Measurements from ENCODE around the gene TRPM2. TPM values are rescaled to one million over a fixed set of nuclear protein-coding genes. Genes with fewer than 3 reads are reported as not detected.

Gene TRPM2
- total and polyA plus RNA-seq, 2 of the 13 experiments (the other 11 are each of a cell fraction or from before 2014, with no cell fraction given): 0.07 to 0.20 TPM

GRCh38 chr21:44441041-44441400 lies 87.6 kb downstream of the TRPM2 start:
- ATAC-seq (no peak), DNase-seq (ENCODE audit: low spot score) (no peak), FAIRE-seq (no peak)
- no peaks in the 10 kb centered on the region for H4K20me1 ChIP-seq (ENCODE audit: insufficient read depth, low read length)
- H3K9ac ChIP-seq (ENCODE audit: insufficient read depth, low read depth, low read length): no peak overlapping the region
- H3K27ac ChIP-seq (ENCODE audit: extremely low read length, insufficient read depth, low read length): no peak overlapping the region
- peaks cover 52% of the 10 kb centered on the region for H3K4me1 ChIP-seq (ENCODE audit: insufficient read depth, low read length)
- WGBS (ENCODE audit: low lambda C conversion rate): 17% methylated on average over 1 of the region's 10 CpGs
- H3K4me2 ChIP-seq (ENCODE audit: low read depth, low read length): no peak overlapping the region; the same call in 1 of the 2 replicates
- ChIA-PET POLR2A (interaction anchor here (2.4 kb wide), 1 partner anchor 14 kb away, joined by 5 read pairs; the partner anchor contains the start of gene LRRC3), CTCF (ENCODE audit: low intra/inter-chr PET ratio, low total read pairs) (no interaction called here)
- in situ Hi-C loops (cut with HindIII; ENCODE audit: extremely low pct_ligation_motif_present, low pct_unique_long_range_greater_than_20kb) (loop anchor here (5.0 kb wide), 1 partner anchor 41 kb away; no protein-coding TSS in a partner anchor), intact Hi-C loops (cut with micrococcal nuclease; ENCODE audit: unreplicated experiment) (no loop called here)
- no peaks in the 10 kb centered on the region for H3K36me3 ChIP-seq (replicated peaks in 1 of 2; ENCODE audit: control insufficient read depth in 1 of 2, insufficient read depth in 2 of 2, low read length in 2 of 2)
- TF ChIP-seq ZNF343 (CRISPR knock-in tag; IDR thresholded peaks at IDR 0.05) (no peak), ZNF564 (CRISPR knock-in tag; IDR thresholded peaks at IDR 0.05) (no peak), AKNA (CRISPR knock-in tag; IDR thresholded peaks at IDR 0.05; ENCODE audit: borderline replicate concordance) (no peak), ZNF770 (CRISPR knock-in tag; IDR thresholded peaks at IDR 0.05) (peak; percentile 4; the same call in 1 of the 2 replicates)
- TF ChIP-seq, protein P1, sequence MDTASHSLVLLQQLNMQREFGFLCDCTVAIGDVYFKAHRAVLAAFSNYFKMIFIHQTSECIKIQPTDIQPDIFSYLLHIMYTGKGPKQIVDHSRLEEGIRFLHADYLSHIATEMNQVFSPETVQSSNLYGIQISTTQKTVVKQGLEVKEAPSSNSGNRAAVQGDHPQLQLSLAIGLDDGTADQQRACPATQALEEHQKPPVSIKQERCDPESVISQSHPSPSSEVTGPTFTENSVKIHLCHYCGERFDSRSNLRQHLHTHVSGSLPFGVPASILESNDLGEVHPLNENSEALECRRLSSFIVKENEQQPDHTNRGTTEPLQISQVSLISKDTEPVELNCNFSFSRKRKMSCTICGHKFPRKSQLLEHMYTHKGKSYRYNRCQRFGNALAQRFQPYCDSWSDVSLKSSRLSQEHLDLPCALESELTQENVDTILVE (CRISPR knock-in tag; IDR thresholded peaks at IDR 0.05): no peak
- no peaks in the 10 kb centered on the region for H3K9me3 ChIP-seq (ENCODE audit: low read length)
- H3K79me2 ChIP-seq (ENCODE audit: insufficient read depth, low read length): no peaks in the 10 kb centered on the region
- peak overlapping the region in 1 of 3 experiments; percentile 8; a peak in 1 of 6 replicates for H3K4me3 ChIP-seq (replicated peaks in 1 of 3; ENCODE audit: insufficient read depth in 1 of 3, low read depth in 2 of 3, low read length in 3 of 3)
- H2AFZ ChIP-seq (ENCODE audit: low read length): no peak overlapping the region
- H3K27me3 ChIP-seq (ENCODE audit: control insufficient read depth in 1 of 2, insufficient read depth in 2 of 2, low read length in 2 of 2): peaks cover 2 to 20% of the 10 kb centered on the region in 2 experiments; a peak in 4 of 5 replicates
- BruUV-seq (replicated peaks): no TSS peak

All from HepG2 (cell line).